ENCODE results near the gene WDR18. TPM values are rescaled to one million over a fixed set of nuclear protein-coding genes. Genes with fewer than 3 reads are reported as not detected.
A peak's percentile ranks its signal among the peaks of the same experiment; 100 is the strongest.

Gene WDR18
- total and polyA plus RNA-seq, 2 donors from 2014 or later = 40.3 to 77.2 TPM

GRCh38 chr19:994516-994915 lies 10.4 kb downstream of the WDR18 start:
- H3K4me3 ChIP-seq (ENCODE audit: low read length in 3 of 3) = no peak overlapping the region
- H3K36me3 ChIP-seq (ENCODE audit: control insufficient read depth in 2 of 3, insufficient read depth in 3 of 3, low read length in 3 of 3) = peaks cover 0 to 3% (median 0%) of the 10 kb centered on the region in 3 donors
- TF ChIP-seq, protein P1, sequence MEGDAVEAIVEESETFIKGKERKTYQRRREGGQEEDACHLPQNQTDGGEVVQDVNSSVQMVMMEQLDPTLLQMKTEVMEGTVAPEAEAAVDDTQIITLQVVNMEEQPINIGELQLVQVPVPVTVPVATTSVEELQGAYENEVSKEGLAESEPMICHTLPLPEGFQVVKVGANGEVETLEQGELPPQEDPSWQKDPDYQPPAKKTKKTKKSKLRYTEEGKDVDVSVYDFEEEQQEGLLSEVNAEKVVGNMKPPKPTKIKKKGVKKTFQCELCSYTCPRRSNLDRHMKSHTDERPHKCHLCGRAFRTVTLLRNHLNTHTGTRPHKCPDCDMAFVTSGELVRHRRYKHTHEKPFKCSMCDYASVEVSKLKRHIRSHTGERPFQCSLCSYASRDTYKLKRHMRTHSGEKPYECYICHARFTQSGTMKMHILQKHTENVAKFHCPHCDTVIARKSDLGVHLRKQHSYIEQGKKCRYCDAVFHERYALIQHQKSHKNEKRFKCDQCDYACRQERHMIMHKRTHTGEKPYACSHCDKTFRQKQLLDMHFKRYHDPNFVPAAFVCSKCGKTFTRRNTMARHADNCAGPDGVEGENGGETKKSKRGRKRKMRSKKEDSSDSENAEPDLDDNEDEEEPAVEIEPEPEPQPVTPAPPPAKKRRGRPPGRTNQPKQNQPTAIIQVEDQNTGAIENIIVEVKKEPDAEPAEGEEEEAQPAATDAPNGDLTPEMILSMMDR (IDR thresholded peaks at IDR 0.05; ENCODE audit: borderline replicate concordance, extremely low read depth, insufficient read depth) = no peak
- no peak overlapping the region for H3K9ac ChIP-seq (ENCODE audit: low read length in 3 of 3)
- H3K27ac ChIP-seq (ENCODE audit: low read depth in 2 of 2, low read length in 2 of 2) = peak overlapping the region; percentile 72 to 77
- peak in 1 of 5 donors; percentile 78 for DNase-seq
- peaks cover 0 to 15% (median 14%) of the 10 kb centered on the region in 3 donors for H3K4me1 ChIP-seq (ENCODE audit: control insufficient read depth in 2 of 3, insufficient read depth in 2 of 3, low read depth in 1 of 3, low read length in 3 of 3)
- intact Hi-C loops (cut with DNase I) = no loop called here
- FAIRE-seq = no peak
- H3K27me3 ChIP-seq (ENCODE audit: control insufficient read depth, insufficient read depth, low read length) = peaks cover 16% of the 10 kb centered on the region
- no peaks in the 10 kb centered on the region for H3K9me3 ChIP-seq (ENCODE audit: control insufficient read depth in 2 of 3, insufficient read depth in 1 of 3, low read length in 3 of 3)

- H3K4me1 ChIP-seq (ENCODE audit: control insufficient read depth in 2 of 3, insufficient read depth in 2 of 3, low read depth in 1 of 3, low read length in 3 of 3) = peaks cover 0 to 15% (median 14%) of the 10 kb centered on the region in 3 donors
- H3K36me3 ChIP-seq (ENCODE audit: control insufficient read depth in 2 of 3, insufficient read depth in 3 of 3, low read length in 3 of 3) = peaks cover 0 to 3% (median 0%) of the 10 kb centered on the region in 3 donors
- peaks cover 17% of the 10 kb centered on the region for H3K27me3 ChIP-seq (ENCODE audit: control insufficient read depth, insufficient read depth, low read length)
- no peak overlapping the region for H3K9ac ChIP-seq (ENCODE audit: low read length in 3 of 3)
- no peaks in the 10 kb centered on the region for H3K9me3 ChIP-seq (ENCODE audit: control insufficient read depth in 2 of 3, insufficient read depth in 1 of 3, low read length in 3 of 3)
- no peak overlapping the region for H3K4me3 ChIP-seq (ENCODE audit: low read length in 3 of 3)
- peak overlapping the region; percentile 72 to 77 for H3K27ac ChIP-seq (ENCODE audit: low read depth in 2 of 2, low read length in 2 of 2)
- DNase-seq = peak in 2 of 5 donors; percentile 35 to 93
- intact Hi-C loops (cut with DNase I) = no loop called here
- FAIRE-seq = no peak
- TF ChIP-seq, protein P1 (IDR thresholded peaks at IDR 0.05; ENCODE audit: borderline replicate concordance, extremely low read depth, insufficient read depth) = no peak
Observed at GRCh38 chr19:995051-995827, 11.1 kb downstream of the WDR18 start.

DNA sequence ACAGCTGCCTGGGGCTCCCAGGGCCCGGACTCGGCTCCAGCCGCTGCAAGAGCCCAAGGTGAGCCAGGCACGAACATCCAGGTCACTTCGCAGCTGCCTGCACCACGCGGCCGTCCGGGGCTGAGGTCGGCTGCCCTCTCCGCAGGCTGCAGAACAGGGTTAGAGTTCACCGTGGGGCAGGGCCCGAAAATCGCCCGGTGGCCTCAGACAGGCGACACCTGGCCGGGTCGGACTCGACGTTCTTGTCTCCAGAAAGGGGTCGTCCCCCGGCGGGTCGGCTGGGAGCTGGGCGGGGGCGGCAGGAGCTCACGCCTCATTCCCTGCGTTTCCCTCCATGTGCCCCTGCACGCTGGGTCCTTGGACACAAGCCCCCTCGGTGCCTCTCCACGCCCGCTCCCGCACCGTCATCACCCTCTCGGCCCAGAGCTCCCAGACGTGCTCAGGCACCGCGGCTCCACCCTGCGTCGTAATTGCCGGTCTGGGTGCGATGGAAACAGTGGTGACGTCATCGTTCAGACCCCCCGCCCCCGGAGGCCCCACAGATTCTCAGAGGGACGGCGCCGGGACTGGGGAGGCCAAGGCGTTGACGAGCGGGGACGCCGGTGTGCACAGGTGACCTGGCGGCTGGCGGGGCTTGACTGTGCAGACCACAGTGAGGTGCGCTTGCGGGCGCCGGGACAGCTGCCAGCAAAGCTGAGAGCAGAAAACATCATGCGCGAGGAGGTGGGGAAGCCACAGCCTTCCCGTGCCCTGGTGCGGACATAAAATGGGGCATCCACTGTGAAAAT lies 12.1 kb downstream of the WDR18 start:
- Histone ChIP-seq H3K9ac (ENCODE audit: low read length in 3 of 3) (no peak overlapping the region), H3K36me3 (ENCODE audit: control insufficient read depth in 2 of 3, insufficient read depth in 3 of 3, low read length in 3 of 3) (no peaks in the 10 kb centered on the region), H3K4me1 (ENCODE audit: control insufficient read depth in 2 of 3, insufficient read depth in 2 of 3, low read depth in 1 of 3, low read length in 3 of 3) (peaks cover 0 to 15% (median 14%) of the 10 kb centered on the region in 3 donors), H3K27ac (ENCODE audit: low read depth in 2 of 2, low read length in 2 of 2) (peak overlapping the region; percentile 32 to 77), H3K9me3 (ENCODE audit: control insufficient read depth in 2 of 3, insufficient read depth in 1 of 3, low read length in 3 of 3) (no peaks in the 10 kb centered on the region), H3K4me3 (ENCODE audit: low read length in 3 of 3) (no peak overlapping the region), H3K27me3 (ENCODE audit: control insufficient read depth, insufficient read depth, low read length) (peaks cover 17% of the 10 kb centered on the region)
- peak; percentile 60 to 87 (median 74) for DNase-seq
- TF ChIP-seq, protein P1 (IDR thresholded peaks at IDR 0.05; ENCODE audit: borderline replicate concordance, extremely low read depth, insufficient read depth) = no peak
- intact Hi-C loops (cut with DNase I) = no loop called here
- FAIRE-seq = no peak
